ENCODE data around the gene CELF3. TPM values are rescaled to one million over a fixed set of nuclear protein-coding genes. Genes with fewer than 3 reads are reported as not detected.

Gene CELF3
- total and polyA plus RNA-seq, 2 experiments from 2014 or later = 0.31 to 0.58 TPM

DNA sequence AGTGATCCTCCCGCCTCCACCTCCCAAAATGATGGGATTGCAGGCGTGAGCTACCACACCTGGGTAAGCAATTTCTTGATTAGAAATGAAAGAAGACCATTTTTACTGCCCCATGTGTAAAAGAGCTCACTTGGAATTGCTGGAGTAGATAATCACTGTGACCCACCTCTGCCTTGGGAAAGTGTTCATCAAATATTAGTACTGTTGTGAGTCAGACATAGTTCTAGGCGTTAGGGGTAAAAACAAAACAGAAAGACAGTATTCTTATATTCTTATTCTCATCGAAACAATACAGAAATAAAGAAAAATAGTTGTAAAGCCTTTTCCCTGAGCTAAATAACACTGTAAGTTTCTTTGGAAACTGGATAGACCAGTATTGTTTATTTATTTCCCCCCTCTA is 36.2 kb downstream of the CELF3 start:
- no peaks in the 10 kb centered on the region for H4K20me1 ChIP-seq (replicated peaks; ENCODE audit: insufficient read depth)
- H3K4me1 ChIP-seq (ENCODE audit: insufficient read depth) = no peaks in the 10 kb centered on the region
- Mint-ChIP-seq H3K27ac (0 out of 2 replicates have a peak overlapping the region, but pooled peaks have one; percentile 26), H3K4me3 (no peak overlapping the region), H3K36me3 (ENCODE audit: low read depth) (no peaks in the 10 kb centered on the region), H3K27me3 (ENCODE audit: insufficient read depth, low read depth, poor library complexity) (no peaks in the 10 kb centered on the region), H3K4me1 (no peaks in the 10 kb centered on the region), H3K9me3 (no peaks in the 10 kb centered on the region)
- no peak overlapping the region for H2AFZ ChIP-seq
- H3K27ac ChIP-seq (ENCODE audit: low read depth) = no peak overlapping the region
- DNase-seq (ENCODE audit: low spot score) (no peak), ATAC-seq (no peak)
- no peaks in the 10 kb centered on the region for H3K9me2 ChIP-seq (ENCODE audit: insufficient read depth)
- H3K79me2 ChIP-seq (replicated peaks; ENCODE audit: insufficient read depth) = no peaks in the 10 kb centered on the region
- no peaks in the 10 kb centered on the region for H3K27me3 ChIP-seq (ENCODE audit: insufficient read depth)
- H3F3A ChIP-seq (replicated peaks; ENCODE audit: low read depth) = no peaks in the 10 kb centered on the region
- H3K4me2 ChIP-seq = no peak overlapping the region
- no peaks in the 10 kb centered on the region for H3K36me3 ChIP-seq (ENCODE audit: insufficient read depth)
- H3K4me3 ChIP-seq = no peak overlapping the region
- TF ChIP-seq, protein P1, sequence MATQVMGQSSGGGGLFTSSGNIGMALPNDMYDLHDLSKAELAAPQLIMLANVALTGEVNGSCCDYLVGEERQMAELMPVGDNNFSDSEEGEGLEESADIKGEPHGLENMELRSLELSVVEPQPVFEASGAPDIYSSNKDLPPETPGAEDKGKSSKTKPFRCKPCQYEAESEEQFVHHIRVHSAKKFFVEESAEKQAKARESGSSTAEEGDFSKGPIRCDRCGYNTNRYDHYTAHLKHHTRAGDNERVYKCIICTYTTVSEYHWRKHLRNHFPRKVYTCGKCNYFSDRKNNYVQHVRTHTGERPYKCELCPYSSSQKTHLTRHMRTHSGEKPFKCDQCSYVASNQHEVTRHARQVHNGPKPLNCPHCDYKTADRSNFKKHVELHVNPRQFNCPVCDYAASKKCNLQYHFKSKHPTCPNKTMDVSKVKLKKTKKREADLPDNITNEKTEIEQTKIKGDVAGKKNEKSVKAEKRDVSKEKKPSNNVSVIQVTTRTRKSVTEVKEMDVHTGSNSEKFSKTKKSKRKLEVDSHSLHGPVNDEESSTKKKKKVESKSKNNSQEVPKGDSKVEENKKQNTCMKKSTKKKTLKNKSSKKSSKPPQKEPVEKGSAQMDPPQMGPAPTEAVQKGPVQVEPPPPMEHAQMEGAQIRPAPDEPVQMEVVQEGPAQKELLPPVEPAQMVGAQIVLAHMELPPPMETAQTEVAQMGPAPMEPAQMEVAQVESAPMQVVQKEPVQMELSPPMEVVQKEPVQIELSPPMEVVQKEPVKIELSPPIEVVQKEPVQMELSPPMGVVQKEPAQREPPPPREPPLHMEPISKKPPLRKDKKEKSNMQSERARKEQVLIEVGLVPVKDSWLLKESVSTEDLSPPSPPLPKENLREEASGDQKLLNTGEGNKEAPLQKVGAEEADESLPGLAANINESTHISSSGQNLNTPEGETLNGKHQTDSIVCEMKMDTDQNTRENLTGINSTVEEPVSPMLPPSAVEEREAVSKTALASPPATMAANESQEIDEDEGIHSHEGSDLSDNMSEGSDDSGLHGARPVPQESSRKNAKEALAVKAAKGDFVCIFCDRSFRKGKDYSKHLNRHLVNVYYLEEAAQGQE (IDR thresholded peaks at IDR 0.05; ENCODE audit: unreplicated experiment) = no peak
- no peak for TF ChIP-seq STAT1 (IDR thresholded peaks at IDR 0.05; ENCODE audit: unreplicated experiment)
- no peak for TF ChIP-seq JUNB (IDR thresholded peaks at IDR 0.05; ENCODE audit: unreplicated experiment)
- TF ChIP-seq CREB1 (CRISPR knock-in tag; IDR thresholded peaks at IDR 0.05; ENCODE audit: low read depth) = no peak
- TF ChIP-seq EZH2 (IDR thresholded peaks at IDR 0.05; ENCODE audit: low read depth, unreplicated experiment) = no peak
- TF ChIP-seq EZH2phosphoT487 (IDR thresholded peaks at IDR 0.05; ENCODE audit: unreplicated experiment) = no peak
- no peak for TF ChIP-seq NANOG (IDR thresholded peaks at IDR 0.05; ENCODE audit: borderline replicate concordance)
- no peak for TF ChIP-seq ZNF331 (CRISPR knock-in tag; IDR thresholded peaks at IDR 0.05; ENCODE audit: low read depth)
- TF ChIP-seq POLR2AphosphoS5 (IDR thresholded peaks at IDR 0.05; ENCODE audit: low read depth) = no peak
- no peak for TF ChIP-seq ZNF114 (CRISPR knock-in tag; IDR thresholded peaks at IDR 0.05)
- TF ChIP-seq, protein P2, sequence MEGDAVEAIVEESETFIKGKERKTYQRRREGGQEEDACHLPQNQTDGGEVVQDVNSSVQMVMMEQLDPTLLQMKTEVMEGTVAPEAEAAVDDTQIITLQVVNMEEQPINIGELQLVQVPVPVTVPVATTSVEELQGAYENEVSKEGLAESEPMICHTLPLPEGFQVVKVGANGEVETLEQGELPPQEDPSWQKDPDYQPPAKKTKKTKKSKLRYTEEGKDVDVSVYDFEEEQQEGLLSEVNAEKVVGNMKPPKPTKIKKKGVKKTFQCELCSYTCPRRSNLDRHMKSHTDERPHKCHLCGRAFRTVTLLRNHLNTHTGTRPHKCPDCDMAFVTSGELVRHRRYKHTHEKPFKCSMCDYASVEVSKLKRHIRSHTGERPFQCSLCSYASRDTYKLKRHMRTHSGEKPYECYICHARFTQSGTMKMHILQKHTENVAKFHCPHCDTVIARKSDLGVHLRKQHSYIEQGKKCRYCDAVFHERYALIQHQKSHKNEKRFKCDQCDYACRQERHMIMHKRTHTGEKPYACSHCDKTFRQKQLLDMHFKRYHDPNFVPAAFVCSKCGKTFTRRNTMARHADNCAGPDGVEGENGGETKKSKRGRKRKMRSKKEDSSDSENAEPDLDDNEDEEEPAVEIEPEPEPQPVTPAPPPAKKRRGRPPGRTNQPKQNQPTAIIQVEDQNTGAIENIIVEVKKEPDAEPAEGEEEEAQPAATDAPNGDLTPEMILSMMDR (conservative IDR thresholded peaks at IDR 0.05; ENCODE audit: low read depth in 2 of 2) = no peak
- TF ChIP-seq, protein P3, sequence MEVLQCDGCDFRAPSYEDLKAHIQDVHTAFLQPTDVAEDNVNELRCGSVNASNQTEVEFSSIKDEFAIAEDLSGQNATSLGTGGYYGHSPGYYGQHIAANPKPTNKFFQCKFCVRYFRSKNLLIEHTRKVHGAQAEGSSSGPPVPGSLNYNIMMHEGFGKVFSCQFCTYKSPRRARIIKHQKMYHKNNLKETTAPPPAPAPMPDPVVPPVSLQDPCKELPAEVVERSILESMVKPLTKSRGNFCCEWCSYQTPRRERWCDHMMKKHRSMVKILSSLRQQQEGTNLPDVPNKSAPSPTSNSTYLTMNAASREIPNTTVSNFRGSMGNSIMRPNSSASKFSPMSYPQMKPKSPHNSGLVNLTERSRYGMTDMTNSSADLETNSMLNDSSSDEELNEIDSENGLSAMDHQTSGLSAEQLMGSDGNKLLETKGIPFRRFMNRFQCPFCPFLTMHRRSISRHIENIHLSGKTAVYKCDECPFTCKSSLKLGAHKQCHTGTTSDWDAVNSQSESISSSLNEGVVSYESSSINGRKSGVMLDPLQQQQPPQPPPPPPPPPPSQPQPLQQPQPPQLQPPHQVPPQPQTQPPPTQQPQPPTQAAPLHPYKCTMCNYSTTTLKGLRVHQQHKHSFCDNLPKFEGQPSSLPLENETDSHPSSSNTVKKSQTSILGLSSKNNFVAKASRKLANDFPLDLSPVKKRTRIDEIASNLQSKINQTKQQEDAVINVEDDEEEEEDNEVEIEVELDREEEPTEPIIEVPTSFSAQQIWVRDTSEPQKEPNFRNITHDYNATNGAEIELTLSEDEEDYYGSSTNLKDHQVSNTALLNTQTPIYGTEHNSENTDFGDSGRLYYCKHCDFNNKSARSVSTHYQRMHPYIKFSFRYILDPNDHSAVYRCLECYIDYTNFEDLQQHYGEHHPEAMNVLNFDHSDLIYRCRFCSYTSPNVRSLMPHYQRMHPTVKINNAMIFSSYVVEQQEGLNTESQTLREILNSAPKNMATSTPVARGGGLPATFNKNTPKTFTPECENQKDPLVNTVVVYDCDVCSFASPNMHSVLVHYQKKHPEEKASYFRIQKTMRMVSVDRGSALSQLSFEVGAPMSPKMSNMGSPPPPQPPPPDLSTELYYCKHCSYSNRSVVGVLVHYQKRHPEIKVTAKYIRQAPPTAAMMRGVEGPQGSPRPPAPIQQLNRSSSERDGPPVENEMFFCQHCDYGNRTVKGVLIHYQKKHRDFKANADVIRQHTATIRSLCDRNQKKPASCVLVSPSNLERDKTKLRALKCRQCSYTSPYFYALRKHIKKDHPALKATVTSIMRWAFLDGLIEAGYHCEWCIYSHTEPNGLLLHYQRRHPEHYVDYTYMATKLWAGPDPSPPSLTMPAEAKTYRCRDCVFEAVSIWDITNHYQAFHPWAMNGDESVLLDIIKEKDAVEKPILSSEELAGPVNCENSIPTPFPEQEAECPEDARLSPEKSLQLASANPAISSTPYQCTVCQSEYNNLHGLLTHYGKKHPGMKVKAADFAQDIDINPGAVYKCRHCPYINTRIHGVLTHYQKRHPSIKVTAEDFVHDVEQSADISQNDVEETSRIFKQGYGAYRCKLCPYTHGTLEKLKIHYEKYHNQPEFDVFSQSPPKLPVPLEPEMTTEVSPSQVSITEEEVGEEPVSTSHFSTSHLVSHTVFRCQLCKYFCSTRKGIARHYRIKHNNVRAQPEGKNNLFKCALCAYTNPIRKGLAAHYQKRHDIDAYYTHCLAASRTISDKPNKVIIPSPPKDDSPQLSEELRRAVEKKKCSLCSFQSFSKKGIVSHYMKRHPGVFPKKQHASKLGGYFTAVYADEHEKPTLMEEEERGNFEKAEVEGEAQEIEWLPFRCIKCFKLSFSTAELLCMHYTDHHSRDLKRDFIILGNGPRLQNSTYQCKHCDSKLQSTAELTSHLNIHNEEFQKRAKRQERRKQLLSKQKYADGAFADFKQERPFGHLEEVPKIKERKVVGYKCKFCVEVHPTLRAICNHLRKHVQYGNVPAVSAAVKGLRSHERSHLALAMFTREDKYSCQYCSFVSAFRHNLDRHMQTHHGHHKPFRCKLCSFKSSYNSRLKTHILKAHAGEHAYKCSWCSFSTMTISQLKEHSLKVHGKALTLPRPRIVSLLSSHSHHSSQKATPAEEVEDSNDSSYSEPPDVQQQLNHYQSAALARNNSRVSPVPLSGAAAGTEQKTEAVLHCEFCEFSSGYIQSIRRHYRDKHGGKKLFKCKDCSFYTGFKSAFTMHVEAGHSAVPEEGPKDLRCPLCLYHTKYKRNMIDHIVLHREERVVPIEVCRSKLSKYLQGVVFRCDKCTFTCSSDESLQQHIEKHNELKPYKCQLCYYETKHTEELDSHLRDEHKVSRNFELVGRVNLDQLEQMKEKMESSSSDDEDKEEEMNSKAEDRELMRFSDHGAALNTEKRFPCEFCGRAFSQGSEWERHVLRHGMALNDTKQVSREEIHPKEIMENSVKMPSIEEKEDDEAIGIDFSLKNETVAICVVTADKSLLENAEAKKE (CRISPR knock-in tag; IDR thresholded peaks at IDR 0.05) = no peak
- TF ChIP-seq, protein P4, sequence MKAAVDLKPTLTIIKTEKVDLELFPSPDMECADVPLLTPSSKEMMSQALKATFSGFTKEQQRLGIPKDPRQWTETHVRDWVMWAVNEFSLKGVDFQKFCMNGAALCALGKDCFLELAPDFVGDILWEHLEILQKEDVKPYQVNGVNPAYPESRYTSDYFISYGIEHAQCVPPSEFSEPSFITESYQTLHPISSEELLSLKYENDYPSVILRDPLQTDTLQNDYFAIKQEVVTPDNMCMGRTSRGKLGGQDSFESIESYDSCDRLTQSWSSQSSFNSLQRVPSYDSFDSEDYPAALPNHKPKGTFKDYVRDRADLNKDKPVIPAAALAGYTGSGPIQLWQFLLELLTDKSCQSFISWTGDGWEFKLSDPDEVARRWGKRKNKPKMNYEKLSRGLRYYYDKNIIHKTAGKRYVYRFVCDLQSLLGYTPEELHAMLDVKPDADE (IDR thresholded peaks at IDR 0.05) = no peak
